GM12873 (cell line): ENCODE data around the gene COL19A1.
A peak's percentile ranks its signal among the peaks of the same experiment; 100 is the strongest.

ENCODE experiments used
- TF ChIP-seq, protein P1 (sequence below): IDR thresholded peaks from 2 replicates; pipeline ENCODE4 v1.5.1; 2012; ENCODE audit warnings: low read depth, mild to moderate bottlenecking, moderate library complexity, low read length, control low read depth; ENCODE audit not compliant: insufficient read depth; ENCODE audit errors: missing control alignments

Gene COL19A1

DNA sequence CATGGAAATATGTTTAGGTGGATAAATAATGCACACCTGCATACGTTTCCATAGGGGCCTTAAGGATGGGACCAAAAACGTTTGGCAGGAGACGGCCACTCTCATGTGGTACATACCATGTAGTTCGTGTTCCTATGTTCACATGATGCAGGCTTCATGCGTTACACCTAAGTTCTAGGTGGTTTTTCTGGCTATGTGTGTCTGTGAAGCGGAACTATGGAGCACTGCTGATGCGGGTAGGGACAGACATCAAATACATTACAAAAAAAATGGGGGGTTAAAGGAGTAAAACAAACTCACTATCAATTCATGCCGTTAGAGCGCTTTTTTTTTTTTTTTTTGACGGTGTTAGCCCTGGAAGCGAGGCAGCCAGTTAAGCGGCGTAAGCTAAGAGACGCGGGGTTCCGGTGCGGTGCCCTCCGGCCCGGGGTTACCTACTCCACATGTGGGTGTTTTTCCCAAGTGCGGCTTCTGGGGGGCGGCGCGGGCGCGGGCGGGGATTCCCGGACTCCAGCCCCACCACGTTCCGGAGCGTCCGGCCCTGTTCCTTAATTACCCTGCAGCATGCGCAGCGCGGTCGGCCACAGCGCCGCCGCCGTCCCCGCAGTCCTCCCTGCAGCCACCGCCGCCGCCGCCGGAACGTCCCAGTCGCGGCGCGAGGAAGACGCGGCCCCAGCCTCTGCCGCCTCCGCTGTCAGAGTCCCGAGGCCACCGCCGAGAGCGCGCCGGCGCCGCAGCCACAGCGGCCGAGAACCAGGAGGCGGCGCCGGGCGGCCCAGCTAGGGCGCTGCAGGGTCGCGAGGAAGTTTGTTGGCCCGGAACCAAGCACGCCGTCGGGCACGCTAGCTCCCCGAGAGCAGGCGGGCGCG lies 648 bp downstream of the COL19A1 start:
- TF ChIP-seq, protein P1, sequence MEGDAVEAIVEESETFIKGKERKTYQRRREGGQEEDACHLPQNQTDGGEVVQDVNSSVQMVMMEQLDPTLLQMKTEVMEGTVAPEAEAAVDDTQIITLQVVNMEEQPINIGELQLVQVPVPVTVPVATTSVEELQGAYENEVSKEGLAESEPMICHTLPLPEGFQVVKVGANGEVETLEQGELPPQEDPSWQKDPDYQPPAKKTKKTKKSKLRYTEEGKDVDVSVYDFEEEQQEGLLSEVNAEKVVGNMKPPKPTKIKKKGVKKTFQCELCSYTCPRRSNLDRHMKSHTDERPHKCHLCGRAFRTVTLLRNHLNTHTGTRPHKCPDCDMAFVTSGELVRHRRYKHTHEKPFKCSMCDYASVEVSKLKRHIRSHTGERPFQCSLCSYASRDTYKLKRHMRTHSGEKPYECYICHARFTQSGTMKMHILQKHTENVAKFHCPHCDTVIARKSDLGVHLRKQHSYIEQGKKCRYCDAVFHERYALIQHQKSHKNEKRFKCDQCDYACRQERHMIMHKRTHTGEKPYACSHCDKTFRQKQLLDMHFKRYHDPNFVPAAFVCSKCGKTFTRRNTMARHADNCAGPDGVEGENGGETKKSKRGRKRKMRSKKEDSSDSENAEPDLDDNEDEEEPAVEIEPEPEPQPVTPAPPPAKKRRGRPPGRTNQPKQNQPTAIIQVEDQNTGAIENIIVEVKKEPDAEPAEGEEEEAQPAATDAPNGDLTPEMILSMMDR: peak; percentile 24

DNA sequence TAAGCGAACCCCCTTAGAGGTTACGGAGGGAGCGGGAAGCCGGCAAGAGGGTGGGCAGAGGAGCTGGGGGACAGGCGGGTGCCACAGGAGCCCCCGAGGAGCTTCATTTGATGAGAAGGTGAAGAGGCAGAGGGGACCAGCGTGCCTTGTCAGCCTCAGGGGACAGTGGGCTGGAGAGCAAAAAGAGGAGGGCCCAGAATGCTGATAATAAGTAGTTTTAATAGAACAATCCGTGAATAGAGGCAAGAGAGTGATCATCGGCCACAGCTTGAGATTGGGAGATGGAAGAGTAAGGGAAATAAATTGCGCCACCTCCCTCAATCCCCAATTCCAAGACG lies 1.3 kb downstream of the COL19A1 start:
- TF ChIP-seq, protein P1: no peak

DNA sequence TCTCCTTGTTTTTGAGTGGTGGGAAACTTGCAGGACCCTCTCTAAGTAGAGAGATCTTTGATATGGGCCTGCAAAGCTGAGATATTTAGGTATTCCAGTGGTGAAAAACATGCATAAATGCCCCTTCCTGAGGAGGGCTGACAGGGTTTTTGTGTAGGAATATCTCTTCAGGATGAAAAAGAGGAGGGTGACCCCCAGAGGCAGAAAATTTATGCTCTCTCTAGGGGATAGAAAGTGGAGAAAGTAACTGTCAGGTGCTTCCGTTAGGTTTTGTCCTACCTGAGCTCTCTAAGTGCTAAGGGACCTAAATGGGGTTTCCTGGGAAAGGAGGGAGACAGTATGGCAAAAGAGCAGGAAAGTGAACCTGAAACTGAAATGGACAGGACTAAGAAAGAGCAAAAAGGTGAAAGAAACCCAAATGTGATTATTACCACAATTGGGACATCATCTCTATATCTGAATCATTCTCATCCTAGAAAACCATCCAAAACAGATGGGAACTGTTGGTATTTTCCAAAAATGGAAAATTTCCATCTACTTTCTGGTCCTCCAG lies 2.0 kb downstream of the COL19A1 start:
- TF ChIP-seq, protein P1: peak; percentile 37

DNA sequence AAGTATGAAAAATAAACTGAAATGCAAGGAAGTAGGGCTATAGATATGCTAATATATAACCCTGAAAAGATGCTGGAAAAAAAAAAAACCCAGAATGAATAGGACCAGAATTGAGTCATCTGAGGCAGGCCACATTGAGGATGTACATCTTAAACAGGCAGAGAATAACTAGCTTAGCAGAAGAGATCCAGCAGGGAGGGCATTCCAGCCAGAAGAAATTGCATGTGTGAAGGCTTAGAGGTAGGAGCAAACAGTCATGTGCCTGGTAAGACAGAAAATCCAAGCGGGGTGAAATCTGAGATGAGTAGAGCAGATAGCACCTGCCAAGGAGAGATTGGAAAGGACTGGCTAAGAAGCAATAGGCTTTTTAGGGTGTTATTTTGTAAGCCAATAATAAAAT lies 2.6 kb downstream of the COL19A1 start:
- TF ChIP-seq, protein P1: no peak

DNA sequence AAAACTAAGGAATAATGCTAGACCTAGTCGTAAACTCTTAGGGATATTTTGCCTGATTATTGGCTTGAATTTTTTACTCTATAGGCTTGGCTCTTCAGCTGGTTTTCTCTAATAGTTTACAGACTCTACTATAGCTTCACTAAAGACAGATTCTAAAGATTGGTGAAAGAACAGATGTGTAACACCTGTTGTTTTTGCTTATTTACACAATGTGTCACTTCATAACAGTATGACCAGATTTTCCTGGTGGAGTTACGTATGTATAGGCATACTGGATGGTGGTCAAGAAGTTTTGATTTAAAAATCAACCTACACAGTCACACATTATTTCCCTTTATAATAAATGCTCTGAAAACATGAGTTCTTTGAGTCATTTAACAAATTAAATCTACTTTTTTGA lies 4.8 kb downstream of the COL19A1 start:
- TF ChIP-seq, protein P1: no peak

DNA sequence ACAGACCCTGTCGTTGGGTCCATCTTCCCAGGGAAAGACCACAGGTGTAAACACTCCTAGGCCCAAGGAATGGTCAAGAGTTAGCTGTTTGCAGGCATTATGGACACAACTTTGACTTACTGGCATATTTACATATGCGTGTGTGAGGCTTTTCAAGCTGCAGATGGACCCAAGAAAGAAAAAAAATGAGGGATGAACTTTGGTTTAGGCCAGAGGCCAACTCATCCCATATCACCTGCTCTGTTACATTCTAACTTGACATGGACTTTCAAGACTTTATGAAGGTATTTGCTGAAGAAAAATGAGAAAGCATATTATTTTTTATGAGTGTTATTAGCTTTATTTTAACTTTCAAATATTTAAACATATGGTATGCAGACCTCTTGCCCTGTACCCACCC lies 6.9 kb downstream of the COL19A1 start:
- TF ChIP-seq, protein P1: no peak

DNA sequence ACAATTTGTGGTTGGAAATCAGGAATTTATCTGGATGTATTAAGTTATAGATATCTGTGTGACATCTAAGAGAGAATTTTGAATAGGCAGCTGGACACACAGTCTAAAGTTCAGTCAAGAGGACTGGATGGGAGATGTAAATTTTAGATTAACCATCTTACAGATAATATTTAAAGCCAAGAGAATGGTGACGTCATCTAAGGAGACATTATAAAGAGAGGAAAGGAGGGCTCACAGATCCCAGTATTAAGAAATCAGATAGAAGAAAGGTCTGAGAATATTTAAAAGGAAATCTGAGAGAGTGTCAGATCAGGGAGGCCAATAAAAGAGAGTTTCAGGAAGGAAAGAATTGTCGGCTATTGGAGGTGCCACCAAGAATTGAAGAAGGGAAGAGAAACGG lies 9.4 kb downstream of the COL19A1 start:
- TF ChIP-seq, protein P1: no peak
